Activated CD4-positive, alpha-beta T cell treated with anti-CD3 and anti-CD28 coated beads, Interleukin-2, amount 50 U/mL, for 16 hours (primary cell): ENCODE data around the gene RAD51B.

ENCODE experiments used
- DNase-seq: peaks from one replicate; pipeline ENCODE4 v3.0.0-alpha.2; 2020

Gene RAD51B

GRCh38 chr14:68124979-68125731 lies 305.6 kb downstream of the RAD51B start:
- no peak for DNase-seq

GRCh38 chr14:68127166-68127565 lies 307.6 kb downstream of the RAD51B start:
- no peak for DNase-seq

GRCh38 chr14:68131907-68132306 lies 312.3 kb downstream of the RAD51B start:
- no peak for DNase-seq

GRCh38 chr14:68132563-68133121 lies 313.1 kb downstream of the RAD51B start:
- no peak for DNase-seq

- no peak for DNase-seq
Measured at GRCh38 chr14:68133856-68134255, 314.3 kb downstream of the RAD51B start.

- no peak for DNase-seq
Measured at GRCh38 chr14:68135028-68135427, 315.4 kb downstream of the RAD51B start.

- DNase-seq: no peak
Measured at GRCh38 chr14:68135566-68135965, 316.0 kb downstream of the RAD51B start.

- DNase-seq: peak; percentile 8
Measured at GRCh38 chr14:68137704-68138619, 318.4 kb downstream of the RAD51B start.

- DNase-seq: no peak
Measured at GRCh38 chr14:68139431-68140075, 320.0 kb downstream of the RAD51B start.

GRCh38 chr14:68140076-68140741 lies 320.6 kb downstream of the RAD51B start:
- DNase-seq: no peak

GRCh38 chr14:68140806-68141205 lies 321.2 kb downstream of the RAD51B start:
- no peak for DNase-seq

- no peak for DNase-seq
Measured at GRCh38 chr14:68141281-68142088, 321.9 kb downstream of the RAD51B start.

GRCh38 chr14:68143341-68143841 lies 323.8 kb downstream of the RAD51B start:
- DNase-seq: no peak

- no peak for DNase-seq
Measured at GRCh38 chr14:68144051-68144681, 324.6 kb downstream of the RAD51B start.

- DNase-seq: no peak
Measured at GRCh38 chr14:68145036-68145435, 325.5 kb downstream of the RAD51B start.

GRCh38 chr14:68145539-68145938 lies 326.0 kb downstream of the RAD51B start:
- DNase-seq: no peak

- DNase-seq: no peak
Measured at GRCh38 chr14:68146818-68147217, 327.2 kb downstream of the RAD51B start.

- no peak for DNase-seq
Measured at GRCh38 chr14:68147303-68147702, 327.7 kb downstream of the RAD51B start.

GRCh38 chr14:68148276-68148675 lies 328.7 kb downstream of the RAD51B start:
- DNase-seq: peak; percentile 27

- DNase-seq: no peak
Measured at GRCh38 chr14:68148763-68149162, 329.2 kb downstream of the RAD51B start.

- DNase-seq: no peak
Measured at GRCh38 chr14:68153275-68153674, 333.7 kb downstream of the RAD51B start.
